Nasal cavity respiratory epithelium epithelial cell of viscerocranial mucosa (primary cell): ENCODE results near the gene CLSTN2. TPM values are rescaled to one million over a fixed set of nuclear protein-coding genes. Genes with fewer than 3 reads are reported as not detected.

Source experiments
- total RNA-seq: library from RNA; depleted of rRNA; stranded (reverse); fragments of >200 nt; gene quantifications from 2 replicates; pipeline ENCODE4 v1.2.3, GENCODE V29; 2014

The CLSTN2 gene
- total RNA-seq = under 0.01 and 0.21 TPM in 2 replicates

DNA sequence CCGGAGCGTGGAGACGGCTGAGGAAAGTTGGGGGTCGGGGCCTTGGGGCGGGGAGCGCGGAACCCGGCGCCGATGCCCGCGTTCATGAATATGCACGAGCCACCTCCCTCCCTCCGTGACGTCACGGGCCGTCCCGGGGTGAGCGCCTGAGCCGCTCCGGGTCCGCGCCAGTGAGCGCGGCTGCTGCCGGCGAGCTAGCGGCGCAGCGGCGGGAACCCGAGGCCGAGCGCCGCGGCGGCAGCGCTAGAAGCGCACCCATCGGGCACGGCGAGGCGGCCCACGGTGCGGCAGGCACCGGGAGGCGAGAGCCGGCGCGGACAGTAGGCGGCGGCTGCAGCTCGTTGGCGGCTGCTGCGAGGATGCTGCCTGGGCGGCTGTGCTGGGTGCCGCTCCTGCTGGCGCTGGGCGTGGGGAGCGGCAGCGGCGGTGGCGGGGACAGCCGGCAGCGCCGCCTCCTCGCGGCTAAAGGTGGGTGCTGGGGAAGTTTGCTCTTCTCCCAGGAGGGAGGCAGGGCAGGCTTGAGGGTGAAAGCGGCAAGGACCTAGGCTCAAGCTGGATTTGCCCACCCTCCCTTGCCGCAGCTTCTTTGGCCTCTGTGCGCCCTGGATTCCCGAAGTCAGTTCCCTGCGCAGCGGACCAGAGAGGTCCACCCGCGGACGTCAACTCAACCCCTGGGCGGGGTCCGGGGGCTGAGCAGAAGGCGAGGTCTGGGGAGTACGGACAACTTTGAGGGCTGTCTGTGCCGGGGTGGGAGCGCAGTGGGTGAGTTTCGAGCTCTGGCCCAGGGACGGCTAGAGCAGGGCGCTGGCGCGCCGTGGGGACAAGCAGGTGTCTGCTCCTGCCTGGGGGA, at the start of gene CLSTN2:
Gene CLSTN2 (plus strand): TSS at position 170 of the 850 bp plus-strand sequence.

